ENCODE data around the gene ANKRD40CL. TPM values are rescaled to one million over a fixed set of nuclear protein-coding genes. Genes with fewer than 3 reads are reported as not detected.
"Not testable (repeated sequence)": the region's sequence is repeated elsewhere in the genome, so short reads cannot be mapped to it uniquely, and the experiment has no call there.

ANKRD40CL gene
- total RNA-seq, 1 donor, result 0.27 TPM

GRCh38 chr17:50763716-50764475 is 3.4 kb downstream of the ANKRD40CL start:
- no peak for DNase-seq (ENCODE audit: low read depth in 2 of 3, low spot score in 2 of 3)

GRCh38 chr17:50762177-50762576 is 5.1 kb downstream of the ANKRD40CL start:
- DNase-seq (ENCODE audit: low read depth in 2 of 3, low spot score in 2 of 3), result no peak

- no peak for DNase-seq (ENCODE audit: low read depth in 2 of 3, low spot score in 2 of 3)
Measured at GRCh38 chr17:50758989-50759544, 8.3 kb downstream of the ANKRD40CL start.

GRCh38 chr17:50758524-50758923 is 8.8 kb downstream of the ANKRD40CL start:
- DNase-seq (ENCODE audit: low read depth in 2 of 3, low spot score in 2 of 3), result no peak

GRCh38 chr17:50754521-50754920 is 12.8 kb downstream of the ANKRD40CL start:
- no peak for DNase-seq (ENCODE audit: low read depth in 2 of 3, low spot score in 2 of 3)

GRCh38 chr17:50749245-50749644 is 18.1 kb downstream of the ANKRD40CL start:
- no peak for DNase-seq (ENCODE audit: low read depth in 2 of 3, low spot score in 2 of 3)

GRCh38 chr17:50745631-50746030 is 21.7 kb downstream of the ANKRD40CL start:
- DNase-seq (ENCODE audit: low read depth in 2 of 3, low spot score in 2 of 3), result no peak

- DNase-seq (ENCODE audit: low read depth in 2 of 3, low spot score in 2 of 3), result no peak
Measured at GRCh38 chr17:50739098-50739497, 28.2 kb downstream of the ANKRD40CL start.

- DNase-seq (ENCODE audit: low read depth in 2 of 3, low spot score in 2 of 3), result no peak
Measured at GRCh38 chr17:50737118-50737698, 30.1 kb downstream of the ANKRD40CL start.

GRCh38 chr17:50735287-50735686 is 32.0 kb downstream of the ANKRD40CL start:
- no peak for DNase-seq (ENCODE audit: low read depth in 2 of 3, low spot score in 2 of 3)

GRCh38 chr17:50731575-50732460 is 35.5 kb downstream of the ANKRD40CL start:
- peak in 1 of 3 donors; percentile 8 for DNase-seq (ENCODE audit: low read depth in 2 of 3, low spot score in 2 of 3)

GRCh38 chr17:50728881-50729765 is 38.2 kb downstream of the ANKRD40CL start:
- DNase-seq (ENCODE audit: low read depth in 2 of 3, low spot score in 2 of 3), result no peak

GRCh38 chr17:50728112-50728429 is 39.2 kb downstream of the ANKRD40CL start:
- DNase-seq (ENCODE audit: low read depth in 2 of 3, low spot score in 2 of 3), result no peak

GRCh38 chr17:50725769-50726655 is 41.3 kb downstream of the ANKRD40CL start:
- no peak for DNase-seq (ENCODE audit: low read depth in 2 of 3, low spot score in 2 of 3)

- not testable (repeated sequence) for DNase-seq (ENCODE audit: low read depth in 2 of 3, low spot score in 2 of 3)
Measured at GRCh38 chr17:50724622-50725021, 42.7 kb downstream of the ANKRD40CL start.

- no peak for DNase-seq (ENCODE audit: low read depth in 2 of 3, low spot score in 2 of 3)
Measured at GRCh38 chr17:50722746-50723145, 44.6 kb downstream of the ANKRD40CL start.

GRCh38 chr17:50721194-50722010 is 45.9 kb downstream of the ANKRD40CL start:
- peak in 1 of 3 donors; percentile 18 for DNase-seq (ENCODE audit: low read depth in 2 of 3, low spot score in 2 of 3)

Measured in hematopoietic multipotent progenitor cell (in vitro differentiated cells).